GM23338 (cell line): ENCODE results near the gene PPFIA4. TPM values are rescaled to one million over a fixed set of nuclear protein-coding genes. Genes with fewer than 3 reads are reported as not detected.

ENCODE experiments used
- ATAC-seq: fragments of 200-7000 bp; cut with Tn5 transposase; 3 replicates; pipeline ENCODE4 v1.9.1; 2020
- DNase-seq: peaks from one replicate; pipeline ENCODE4 v3.0.0-alpha.2; 2015; ENCODE audit warnings: low spot score
- H2AFZ ChIP-seq: fragments of 200-600 bp; sonication (generic); 2 replicates; pipeline ENCODE4 v1.8.0; 2016; ENCODE audit warnings: antibody characterized with exemption, mild to moderate bottlenecking, moderate library complexity
- H3F3A ChIP-seq: fragments of 200-600 bp; sonication (generic); replicated peaks from 2 replicates; pipeline ENCODE4 v1.8.0; 2017; ENCODE audit warnings: antibody characterized with exemption, mixed run types, low read depth
- H3K27ac ChIP-seq: fragments of 200-600 bp; sonication (generic); 2 replicates; pipeline ENCODE4 v1.6.1; 2016; ENCODE audit warnings: low read depth
- H3K27me3 ChIP-seq: fragments of 200-600 bp; sonication (generic); 2 replicates; pipeline ENCODE4 v1.8.0; 2016; ENCODE audit warnings: mild to moderate bottlenecking, mixed run types, moderate library complexity; ENCODE audit not compliant: insufficient read depth
- H3K36me3 ChIP-seq: fragments of 200-600 bp; sonication (generic); 2 replicates; pipeline ENCODE4 v1.8.0; 2016; ENCODE audit warnings: mild to moderate bottlenecking; ENCODE audit not compliant: insufficient read depth
- H3K4me1 ChIP-seq: fragments of 200-600 bp; sonication (generic); 2 replicates; pipeline ENCODE4 v1.8.0; 2016; ENCODE audit warnings: mild to moderate bottlenecking, moderate library complexity; ENCODE audit not compliant: insufficient read depth
- H3K4me2 ChIP-seq: fragments of 200-600 bp; sonication (generic); 2 replicates; pipeline ENCODE4 v1.7.1; 2017; ENCODE audit warnings: mixed run types
- H3K4me3 ChIP-seq: fragments of 200-600 bp; sonication (generic); 2 replicates; pipeline ENCODE4 v1.6.1; 2016; ENCODE audit warnings: mixed run types
- H3K79me2 ChIP-seq: fragments of 200-600 bp; sonication (generic); replicated peaks from 2 replicates; pipeline ENCODE4 v1.8.0; 2017; ENCODE audit warnings: mild to moderate bottlenecking; ENCODE audit not compliant: insufficient read depth
- H3K9me2 ChIP-seq: fragments of 200-600 bp; sonication (generic); 2 replicates; pipeline ENCODE4 v1.8.0; 2017; ENCODE audit not compliant: insufficient read depth
- H4K20me1 ChIP-seq: fragments of 200-600 bp; sonication (generic); replicated peaks from 2 replicates; pipeline ENCODE4 v1.8.0; 2017; ENCODE audit warnings: mild to moderate bottlenecking; ENCODE audit not compliant: insufficient read depth
- H3K27ac Mint-ChIP-seq: 2 replicates; pipeline ENCODE4 v1.8.0; 2020; ENCODE audit warnings: inconsistent platforms, mild to moderate bottlenecking, moderate library complexity, mixed read lengths
- H3K27me3 Mint-ChIP-seq: 3 replicates; pipeline ENCODE4 v1.8.0; 2022; ENCODE audit warnings: low read depth, mild to moderate bottlenecking, moderate library complexity, mixed read lengths, inconsistent platforms; ENCODE audit not compliant: insufficient read depth, poor library complexity
- H3K36me3 Mint-ChIP-seq: 3 replicates; pipeline ENCODE4 v1.8.0; 2021; ENCODE audit warnings: low read depth, mild to moderate bottlenecking, inconsistent platforms, moderate library complexity, mixed read lengths
- H3K4me1 Mint-ChIP-seq: 3 replicates; pipeline ENCODE4 v1.8.0; 2020; ENCODE audit warnings: mild to moderate bottlenecking, inconsistent platforms, mixed read lengths
- H3K4me3 Mint-ChIP-seq: 3 replicates; pipeline ENCODE4 v1.8.0; 2021; ENCODE audit warnings: moderate library complexity, mild to moderate bottlenecking, inconsistent platforms, mixed read lengths
- H3K9me3 Mint-ChIP-seq: 3 replicates; pipeline ENCODE4 v1.8.0; 2020; ENCODE audit warnings: moderate library complexity, mild to moderate bottlenecking, inconsistent platforms, mixed read lengths
- CREB1 ChIP-seq: fragments of 250-450 bp; sonication (Bioruptor Pico); IDR thresholded peaks from 2 replicates; pipeline ENCODE4 v1.5.0; 2020; ENCODE audit warnings: low read depth, mild to moderate bottlenecking, moderate library complexity
- EZH2 ChIP-seq: fragments of 200-600 bp; sonication (generic); IDR thresholded peaks from one replicate; pipeline ENCODE4 v1.8.0; 2017; ENCODE audit warnings: antibody characterized with exemption, mild to moderate bottlenecking, low read depth; ENCODE audit not compliant: unreplicated experiment
- JUNB ChIP-seq: IDR thresholded peaks from one replicate; pipeline ENCODE4 v1.6.1; 2016; ENCODE audit warnings: antibody characterized with exemption; ENCODE audit not compliant: unreplicated experiment
- NANOG ChIP-seq: IDR thresholded peaks from 2 replicates; pipeline ENCODE4 v1.6.1; 2016; ENCODE audit warnings: antibody characterized with exemption, borderline replicate concordance
- POLR2AphosphoS5 ChIP-seq: IDR thresholded peaks from 2 replicates; pipeline ENCODE4 v1.6.1; 2016; ENCODE audit warnings: antibody characterized with exemption, low read depth
- REST ChIP-seq: IDR thresholded peaks from one replicate; pipeline ENCODE4 v1.6.1; 2018; ENCODE audit warnings: antibody characterized with exemption; ENCODE audit not compliant: unreplicated experiment
- STAT1 ChIP-seq: IDR thresholded peaks from one replicate; pipeline ENCODE4 v1.6.1; 2016; ENCODE audit warnings: antibody characterized with exemption; ENCODE audit not compliant: unreplicated experiment
- ZNF114 ChIP-seq: fragments of 250-450 bp; sonication (Bioruptor Pico); IDR thresholded peaks from 2 replicates; pipeline ENCODE4 v1.5.0; 2020; ENCODE audit warnings: mild to moderate bottlenecking, moderate library complexity
- ZNF331 ChIP-seq: fragments of 250-450 bp; sonication (Bioruptor Pico); IDR thresholded peaks from 2 replicates; pipeline ENCODE4 v1.5.0; 2020; ENCODE audit warnings: low read depth, mild to moderate bottlenecking, moderate library complexity
- polyA plus RNA-seq: library from polyadenylated mRNA; unstranded; fragments of >200 nt; fragmentation: Nextera tagmentation; extraction: Ambion mirVana; gene quantifications from 2 replicates; pipeline ENCODE4 v1.2.1, GENCODE V29; 2016
- total RNA-seq: library from RNA; depleted of rRNA; stranded (reverse); fragments of >200 nt; shearing (Covaris generic); gene quantifications from 2 replicates; pipeline ENCODE4 v1.2.3, GENCODE V29; 2014
- TF ChIP-seq, protein P1 (sequence below): IDR thresholded peaks from 2 replicates; pipeline ENCODE4 v1.6.1; 2016; ENCODE audit warnings: antibody characterized with exemption
- TF ChIP-seq, protein P2 (sequence below): fragments of 250-450 bp; sonication (Bioruptor Pico); IDR thresholded peaks from 2 replicates; pipeline ENCODE4 v1.5.0; 2020; ENCODE audit warnings: mild to moderate bottlenecking, moderate library complexity

The PPFIA4 gene
- total and polyA plus RNA-seq, 2 experiments from 2014 or later: 1.3 to 7.6 TPM

DNA sequence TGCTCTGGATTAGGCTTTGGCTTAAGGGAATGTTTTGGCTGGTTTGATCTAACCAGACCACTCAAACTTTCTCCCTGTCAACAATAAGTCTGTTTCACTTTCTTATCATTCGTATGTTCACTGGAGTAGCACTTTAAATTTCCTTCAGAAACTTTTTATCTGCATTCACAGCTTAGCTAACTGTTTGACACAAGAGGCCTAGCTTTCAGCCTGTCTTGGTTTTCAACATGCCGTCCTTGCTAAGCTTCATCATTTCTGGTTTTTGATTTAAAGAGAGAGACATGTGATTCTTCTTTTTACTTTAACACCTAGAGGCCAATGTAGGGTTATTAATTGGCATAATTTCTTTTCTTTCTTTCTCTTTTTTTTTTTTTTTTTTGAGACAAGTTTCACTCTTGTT lies 44.4 kb upstream of the PPFIA4 start:
- H3K4me1 ChIP-seq: peaks cover 7% of the 10 kb centered on the region
- no peaks in the 10 kb centered on the region for H3K27me3 ChIP-seq
- no peak overlapping the region for H3K4me3 Mint-ChIP-seq
- ATAC-seq (no peak), DNase-seq (no peak)
- no peak overlapping the region for H3K27ac ChIP-seq
- no peaks in the 10 kb centered on the region for H3K36me3 ChIP-seq
- no peaks in the 10 kb centered on the region for H3K36me3 Mint-ChIP-seq
- no peak overlapping the region for H2AFZ ChIP-seq
- no peak overlapping the region for H3K4me2 ChIP-seq
- no peaks in the 10 kb centered on the region for H3F3A ChIP-seq
- no peak for TF ChIP-seq CREB1 (CRISPR knock-in tag)
- TF ChIP-seq, protein P1, sequence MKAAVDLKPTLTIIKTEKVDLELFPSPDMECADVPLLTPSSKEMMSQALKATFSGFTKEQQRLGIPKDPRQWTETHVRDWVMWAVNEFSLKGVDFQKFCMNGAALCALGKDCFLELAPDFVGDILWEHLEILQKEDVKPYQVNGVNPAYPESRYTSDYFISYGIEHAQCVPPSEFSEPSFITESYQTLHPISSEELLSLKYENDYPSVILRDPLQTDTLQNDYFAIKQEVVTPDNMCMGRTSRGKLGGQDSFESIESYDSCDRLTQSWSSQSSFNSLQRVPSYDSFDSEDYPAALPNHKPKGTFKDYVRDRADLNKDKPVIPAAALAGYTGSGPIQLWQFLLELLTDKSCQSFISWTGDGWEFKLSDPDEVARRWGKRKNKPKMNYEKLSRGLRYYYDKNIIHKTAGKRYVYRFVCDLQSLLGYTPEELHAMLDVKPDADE: no peak
- no peak for TF ChIP-seq STAT1
- TF ChIP-seq ZNF114 (CRISPR knock-in tag): no peak
- TF ChIP-seq REST: no peak
- no peak for TF ChIP-seq ZNF331 (CRISPR knock-in tag)
- TF ChIP-seq JUNB: no peak
- no peak for TF ChIP-seq NANOG
- no peak for TF ChIP-seq EZH2
- no peak for TF ChIP-seq POLR2AphosphoS5
- TF ChIP-seq, protein P2, sequence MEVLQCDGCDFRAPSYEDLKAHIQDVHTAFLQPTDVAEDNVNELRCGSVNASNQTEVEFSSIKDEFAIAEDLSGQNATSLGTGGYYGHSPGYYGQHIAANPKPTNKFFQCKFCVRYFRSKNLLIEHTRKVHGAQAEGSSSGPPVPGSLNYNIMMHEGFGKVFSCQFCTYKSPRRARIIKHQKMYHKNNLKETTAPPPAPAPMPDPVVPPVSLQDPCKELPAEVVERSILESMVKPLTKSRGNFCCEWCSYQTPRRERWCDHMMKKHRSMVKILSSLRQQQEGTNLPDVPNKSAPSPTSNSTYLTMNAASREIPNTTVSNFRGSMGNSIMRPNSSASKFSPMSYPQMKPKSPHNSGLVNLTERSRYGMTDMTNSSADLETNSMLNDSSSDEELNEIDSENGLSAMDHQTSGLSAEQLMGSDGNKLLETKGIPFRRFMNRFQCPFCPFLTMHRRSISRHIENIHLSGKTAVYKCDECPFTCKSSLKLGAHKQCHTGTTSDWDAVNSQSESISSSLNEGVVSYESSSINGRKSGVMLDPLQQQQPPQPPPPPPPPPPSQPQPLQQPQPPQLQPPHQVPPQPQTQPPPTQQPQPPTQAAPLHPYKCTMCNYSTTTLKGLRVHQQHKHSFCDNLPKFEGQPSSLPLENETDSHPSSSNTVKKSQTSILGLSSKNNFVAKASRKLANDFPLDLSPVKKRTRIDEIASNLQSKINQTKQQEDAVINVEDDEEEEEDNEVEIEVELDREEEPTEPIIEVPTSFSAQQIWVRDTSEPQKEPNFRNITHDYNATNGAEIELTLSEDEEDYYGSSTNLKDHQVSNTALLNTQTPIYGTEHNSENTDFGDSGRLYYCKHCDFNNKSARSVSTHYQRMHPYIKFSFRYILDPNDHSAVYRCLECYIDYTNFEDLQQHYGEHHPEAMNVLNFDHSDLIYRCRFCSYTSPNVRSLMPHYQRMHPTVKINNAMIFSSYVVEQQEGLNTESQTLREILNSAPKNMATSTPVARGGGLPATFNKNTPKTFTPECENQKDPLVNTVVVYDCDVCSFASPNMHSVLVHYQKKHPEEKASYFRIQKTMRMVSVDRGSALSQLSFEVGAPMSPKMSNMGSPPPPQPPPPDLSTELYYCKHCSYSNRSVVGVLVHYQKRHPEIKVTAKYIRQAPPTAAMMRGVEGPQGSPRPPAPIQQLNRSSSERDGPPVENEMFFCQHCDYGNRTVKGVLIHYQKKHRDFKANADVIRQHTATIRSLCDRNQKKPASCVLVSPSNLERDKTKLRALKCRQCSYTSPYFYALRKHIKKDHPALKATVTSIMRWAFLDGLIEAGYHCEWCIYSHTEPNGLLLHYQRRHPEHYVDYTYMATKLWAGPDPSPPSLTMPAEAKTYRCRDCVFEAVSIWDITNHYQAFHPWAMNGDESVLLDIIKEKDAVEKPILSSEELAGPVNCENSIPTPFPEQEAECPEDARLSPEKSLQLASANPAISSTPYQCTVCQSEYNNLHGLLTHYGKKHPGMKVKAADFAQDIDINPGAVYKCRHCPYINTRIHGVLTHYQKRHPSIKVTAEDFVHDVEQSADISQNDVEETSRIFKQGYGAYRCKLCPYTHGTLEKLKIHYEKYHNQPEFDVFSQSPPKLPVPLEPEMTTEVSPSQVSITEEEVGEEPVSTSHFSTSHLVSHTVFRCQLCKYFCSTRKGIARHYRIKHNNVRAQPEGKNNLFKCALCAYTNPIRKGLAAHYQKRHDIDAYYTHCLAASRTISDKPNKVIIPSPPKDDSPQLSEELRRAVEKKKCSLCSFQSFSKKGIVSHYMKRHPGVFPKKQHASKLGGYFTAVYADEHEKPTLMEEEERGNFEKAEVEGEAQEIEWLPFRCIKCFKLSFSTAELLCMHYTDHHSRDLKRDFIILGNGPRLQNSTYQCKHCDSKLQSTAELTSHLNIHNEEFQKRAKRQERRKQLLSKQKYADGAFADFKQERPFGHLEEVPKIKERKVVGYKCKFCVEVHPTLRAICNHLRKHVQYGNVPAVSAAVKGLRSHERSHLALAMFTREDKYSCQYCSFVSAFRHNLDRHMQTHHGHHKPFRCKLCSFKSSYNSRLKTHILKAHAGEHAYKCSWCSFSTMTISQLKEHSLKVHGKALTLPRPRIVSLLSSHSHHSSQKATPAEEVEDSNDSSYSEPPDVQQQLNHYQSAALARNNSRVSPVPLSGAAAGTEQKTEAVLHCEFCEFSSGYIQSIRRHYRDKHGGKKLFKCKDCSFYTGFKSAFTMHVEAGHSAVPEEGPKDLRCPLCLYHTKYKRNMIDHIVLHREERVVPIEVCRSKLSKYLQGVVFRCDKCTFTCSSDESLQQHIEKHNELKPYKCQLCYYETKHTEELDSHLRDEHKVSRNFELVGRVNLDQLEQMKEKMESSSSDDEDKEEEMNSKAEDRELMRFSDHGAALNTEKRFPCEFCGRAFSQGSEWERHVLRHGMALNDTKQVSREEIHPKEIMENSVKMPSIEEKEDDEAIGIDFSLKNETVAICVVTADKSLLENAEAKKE (CRISPR knock-in tag): no peak
- peaks cover 2% of the 10 kb centered on the region for H3K27me3 Mint-ChIP-seq
- no peak overlapping the region for H3K27ac Mint-ChIP-seq
- no peaks in the 10 kb centered on the region for H3K9me2 ChIP-seq
- H4K20me1 ChIP-seq: no peaks in the 10 kb centered on the region
- no peaks in the 10 kb centered on the region for H3K79me2 ChIP-seq
- no peak overlapping the region for H3K4me3 ChIP-seq
- H3K4me1 Mint-ChIP-seq: peaks cover 17% of the 10 kb centered on the region
- H3K9me3 Mint-ChIP-seq: no peaks in the 10 kb centered on the region
